Thyroid gland (tissue), 4 donors: ENCODE measurements around the gene CDH23.

Source experiments
- POLR2A ChIP-seq, 2 donors: fragments of 450-650 bp; IDR thresholded peaks; one replicate each; pipeline ENCODE4 v1.6.1; 2017; ENCODE audit warnings: antibody characterized with exemption in 2 of 2, mild to moderate bottlenecking in 2 of 2, moderate library complexity in 1 of 2
- TF ChIP-seq, protein P1 (sequence below), 6 experiments: fragments of 200-600 bp in 3 of 6; fragments of 450-650 bp in 3 of 6; sonication (generic) in 3 of 6; IDR thresholded peaks; one replicate each; pipeline ENCODE4 v1.5.1; 2016 to 2019; ENCODE audit warnings: antibody characterized with exemption in 6 of 6, mild to moderate bottlenecking in 2 of 6, inconsistent platforms in 1 of 6, moderate library complexity in 1 of 6

DNA sequence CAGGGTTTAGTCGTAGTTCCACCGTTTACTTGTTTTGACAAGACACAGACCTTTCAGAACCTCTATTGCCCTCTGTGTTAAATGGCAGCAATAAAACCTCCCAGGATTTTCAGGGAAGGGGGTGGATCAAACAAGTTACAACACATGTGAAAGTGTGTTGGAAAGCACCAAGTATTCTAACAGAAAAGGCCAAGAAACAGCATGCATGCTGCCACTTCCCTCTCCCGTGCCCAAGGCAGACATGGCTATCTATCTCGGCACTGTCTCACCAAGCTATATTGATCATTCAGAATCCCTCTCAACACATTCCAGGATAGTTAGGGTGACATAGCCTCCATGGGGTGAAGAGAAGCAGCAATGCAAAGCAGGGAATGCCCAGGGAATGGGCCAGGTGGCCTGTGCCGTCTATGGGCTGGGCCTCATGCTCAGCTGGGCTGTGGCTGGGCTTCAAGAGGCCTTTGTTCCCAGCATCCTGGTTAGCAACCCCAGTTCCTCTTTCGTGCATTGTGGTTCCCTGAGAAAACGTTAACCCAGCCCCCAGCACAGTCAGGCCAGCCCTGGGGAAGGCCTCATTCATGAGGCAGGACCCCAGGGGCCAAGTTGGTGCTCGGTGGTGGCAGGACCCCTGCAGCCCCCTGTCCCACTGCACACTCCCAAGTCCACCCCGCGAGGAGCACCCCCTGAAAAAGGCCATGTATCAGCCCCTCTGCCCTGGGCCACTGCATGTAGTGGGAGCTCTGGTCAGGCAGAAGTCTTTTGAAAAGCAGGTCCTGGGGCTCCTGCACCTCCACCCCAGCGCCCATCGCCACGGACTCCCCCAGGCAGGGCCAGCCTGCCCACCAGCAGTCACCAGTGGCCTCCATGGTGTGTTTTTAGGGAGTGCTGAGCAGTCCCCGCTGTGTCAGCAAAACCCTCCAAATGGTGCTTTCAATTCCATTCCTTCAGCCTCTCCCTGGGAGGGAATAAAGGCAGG is 351.1 kb downstream of the CDH23 start:
- TF ChIP-seq, protein P1, sequence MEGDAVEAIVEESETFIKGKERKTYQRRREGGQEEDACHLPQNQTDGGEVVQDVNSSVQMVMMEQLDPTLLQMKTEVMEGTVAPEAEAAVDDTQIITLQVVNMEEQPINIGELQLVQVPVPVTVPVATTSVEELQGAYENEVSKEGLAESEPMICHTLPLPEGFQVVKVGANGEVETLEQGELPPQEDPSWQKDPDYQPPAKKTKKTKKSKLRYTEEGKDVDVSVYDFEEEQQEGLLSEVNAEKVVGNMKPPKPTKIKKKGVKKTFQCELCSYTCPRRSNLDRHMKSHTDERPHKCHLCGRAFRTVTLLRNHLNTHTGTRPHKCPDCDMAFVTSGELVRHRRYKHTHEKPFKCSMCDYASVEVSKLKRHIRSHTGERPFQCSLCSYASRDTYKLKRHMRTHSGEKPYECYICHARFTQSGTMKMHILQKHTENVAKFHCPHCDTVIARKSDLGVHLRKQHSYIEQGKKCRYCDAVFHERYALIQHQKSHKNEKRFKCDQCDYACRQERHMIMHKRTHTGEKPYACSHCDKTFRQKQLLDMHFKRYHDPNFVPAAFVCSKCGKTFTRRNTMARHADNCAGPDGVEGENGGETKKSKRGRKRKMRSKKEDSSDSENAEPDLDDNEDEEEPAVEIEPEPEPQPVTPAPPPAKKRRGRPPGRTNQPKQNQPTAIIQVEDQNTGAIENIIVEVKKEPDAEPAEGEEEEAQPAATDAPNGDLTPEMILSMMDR (IDR thresholded peaks at IDR 0.05) = no peak
- no peak for TF ChIP-seq POLR2A (IDR thresholded peaks at IDR 0.05)
